ENCODE results near the gene IGSF9. TPM values are rescaled to one million over a fixed set of nuclear protein-coding genes. Genes with fewer than 3 reads are reported as not detected.

IGSF9 gene
- total RNA-seq, 1 donor from 2014 or later = 12.4 TPM

GRCh38 chr1:159946242-159947187 is 1.1 kb upstream of the IGSF9 start:
- DNase-seq (ENCODE audit: low spot score) = no peak

- DNase-seq (ENCODE audit: low spot score) = no peak
These were observed 574 bp downstream of the IGSF9 start for GRCh38 chr1:159944623-159945455.

GRCh38 chr1:159943908-159944622 is 1.3 kb downstream of the IGSF9 start:
- DNase-seq (ENCODE audit: low spot score) = no peak

GRCh38 chr1:159943278-159943640 is 2.2 kb downstream of the IGSF9 start:
- no peak for DNase-seq (ENCODE audit: low spot score)

GRCh38 chr1:159942632-159943277 is 2.7 kb downstream of the IGSF9 start:
- no peak for DNase-seq (ENCODE audit: low spot score)

GRCh38 chr1:159941591-159942560 is 3.5 kb downstream of the IGSF9 start:
- no peak for DNase-seq (ENCODE audit: low spot score)

GRCh38 chr1:159941141-159941540 is 4.3 kb downstream of the IGSF9 start:
- no peak for DNase-seq (ENCODE audit: low spot score)

- no peak for DNase-seq (ENCODE audit: low spot score)
These were observed 5.3 kb downstream of the IGSF9 start for GRCh38 chr1:159940006-159940620.

GRCh38 chr1:159939678-159940002 is 5.8 kb downstream of the IGSF9 start:
- DNase-seq (ENCODE audit: low spot score) = no peak

GRCh38 chr1:159938905-159939677 is 6.3 kb downstream of the IGSF9 start:
- no peak for DNase-seq (ENCODE audit: low spot score)

- DNase-seq (ENCODE audit: low spot score) = no peak
These were observed 7.1 kb downstream of the IGSF9 start for GRCh38 chr1:159938211-159938852.

- no peak for DNase-seq (ENCODE audit: low spot score)
These were observed 8.2 kb downstream of the IGSF9 start for GRCh38 chr1:159937054-159937750.

GRCh38 chr1:159936273-159936904 is 9.0 kb downstream of the IGSF9 start:
- peak; percentile 75 for DNase-seq (ENCODE audit: low spot score)

- DNase-seq (ENCODE audit: low spot score) = no peak
These were observed 9.6 kb downstream of the IGSF9 start for GRCh38 chr1:159935719-159936272.

- DNase-seq (ENCODE audit: low spot score) = no peak
These were observed 10.1 kb downstream of the IGSF9 start for GRCh38 chr1:159935305-159935704.

GRCh38 chr1:159934136-159935039 is 11.0 kb downstream of the IGSF9 start:
- no peak for DNase-seq (ENCODE audit: low spot score)
